SK-N-MC (cell line): ENCODE measurements around the gene KCNK10.

Experiments used
- EZH2 ChIP-seq: fragments of 200-600 bp; sonication (generic); IDR thresholded peaks from one replicate; pipeline ENCODE4 v1.6.1; 2017; ENCODE audit warnings: antibody characterized with exemption
- FOXP2 ChIP-seq: optimal IDR thresholded peaks from 2 replicates; pipeline ENCODE3; 2011; ENCODE audit warnings: mild to moderate bottlenecking, moderate library complexity; ENCODE audit not compliant: insufficient read depth; ENCODE audit errors: extremely low read length, control extremely low read depth

DNA sequence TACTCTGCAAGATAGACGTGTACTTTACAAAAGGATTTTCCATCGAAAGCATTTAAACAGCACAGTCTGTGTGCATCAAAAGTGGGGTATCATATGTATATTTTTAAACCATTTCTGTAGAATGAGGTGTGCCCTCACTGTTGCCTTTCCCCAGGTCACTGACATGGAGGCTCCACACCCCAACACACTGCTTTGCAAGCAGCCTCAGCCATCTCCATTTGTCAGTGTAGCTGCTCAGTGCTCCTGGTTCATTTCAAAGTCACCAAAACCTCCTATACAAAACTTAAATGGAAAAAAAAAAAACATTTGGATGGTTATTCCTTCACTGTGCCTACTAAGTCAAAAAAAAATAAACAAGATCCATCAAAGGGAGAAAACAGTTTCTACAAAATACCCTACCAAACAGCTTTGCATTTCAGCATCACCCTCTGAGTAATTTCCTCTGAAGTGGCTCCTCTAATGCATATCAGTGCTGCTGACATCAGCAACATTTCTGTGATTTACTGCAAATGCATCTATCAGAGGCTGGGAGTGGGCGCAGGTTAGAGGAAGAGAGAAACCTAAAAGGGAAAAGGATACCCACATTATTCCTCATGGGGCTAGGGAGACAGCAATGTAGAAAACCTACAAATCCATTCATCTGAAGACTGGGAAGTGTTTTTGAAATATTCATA is 46.0 kb downstream of the KCNK10 start:
- no peak for TF ChIP-seq EZH2
- no peak for TF ChIP-seq FOXP2
